DND-41 (cell line): ENCODE measurements around the gene YBX3.

Source experiments
- ATAC-seq: fragments of 200-7000 bp; cut with Tn5 transposase; 3 replicates; pipeline ENCODE4 v1.9.1; 2021; ENCODE audit warnings: low read depth; ENCODE audit not compliant: insufficient read depth
- DNase-seq: peaks from one replicate; pipeline ENCODE4 v3.0.0-alpha.2; 2020
- H2AFZ ChIP-seq: 2 replicates; pipeline ENCODE4 v1.6.0; 2012; ENCODE audit warnings: low read depth, low read length
- H3K27ac ChIP-seq: 2 replicates; pipeline ENCODE4 v1.5.1; 2012; ENCODE audit warnings: low read length, inconsistent platforms
- H3K27me3 ChIP-seq: fragments of 200-600 bp; sonication (generic); 2 replicates; pipeline ENCODE4 v1.6.0; 2012; ENCODE audit warnings: low read length, mild to moderate bottlenecking, inconsistent platforms; ENCODE audit not compliant: insufficient read depth, poor library complexity
- H3K36me3 ChIP-seq: 2 replicates; pipeline ENCODE4 v1.5.1; 2012; ENCODE audit warnings: low read length, inconsistent platforms; ENCODE audit not compliant: insufficient read depth
- H3K4me1 ChIP-seq: 2 replicates; pipeline ENCODE4 v1.5.1; 2012; ENCODE audit warnings: mild to moderate bottlenecking, low read length; ENCODE audit not compliant: insufficient read depth
- H3K4me2 ChIP-seq: 2 replicates; pipeline ENCODE4 v1.6.0; 2012; ENCODE audit warnings: mild to moderate bottlenecking, moderate library complexity, low read length, inconsistent platforms; ENCODE audit not compliant: insufficient read depth
- H3K4me3 ChIP-seq, 2 experiments: fragments of 200-600 bp in 1 of 2; shearing (Covaris generic) in 1 of 2; 2 replicates each; pipeline ENCODE4 v1.5.1; 2012 to 2016; ENCODE audit warnings: inconsistent platforms in 2 of 2, low read length in 2 of 2, mild to moderate bottlenecking in 2 of 2, low read depth in 1 of 2, moderate library complexity in 1 of 2
- H3K79me2 ChIP-seq: 2 replicates; pipeline ENCODE4 v1.6.0; 2012; ENCODE audit warnings: low read length, inconsistent platforms; ENCODE audit not compliant: insufficient read depth
- H3K9ac ChIP-seq: 2 replicates; pipeline ENCODE4 v1.6.0; 2012; ENCODE audit warnings: low read depth, mild to moderate bottlenecking, inconsistent platforms, low read length, moderate library complexity
- H3K9me3 ChIP-seq: 2 replicates; pipeline ENCODE4 v1.5.1; 2012; ENCODE audit warnings: low read length, moderate library complexity, mild to moderate bottlenecking, inconsistent platforms; ENCODE audit not compliant: insufficient read depth, severe bottlenecking
- H4K20me1 ChIP-seq: 2 replicates; pipeline ENCODE4 v1.6.0; 2012; ENCODE audit warnings: low read length; ENCODE audit not compliant: insufficient read depth
- CTCF ChIP-seq: IDR thresholded peaks from 2 replicates; pipeline ENCODE4 v1.5.1; 2012; ENCODE audit warnings: borderline replicate concordance, low read length, moderate library complexity, mild to moderate bottlenecking; ENCODE audit not compliant: poor library complexity, severe bottlenecking; ENCODE audit errors: extremely low read depth
- EZH2 ChIP-seq: IDR thresholded peaks from 3 replicates; pipeline ENCODE4 v1.6.1; 2012; ENCODE audit warnings: borderline replicate concordance, low read depth, mild to moderate bottlenecking, moderate library complexity, low read length, inconsistent platforms; ENCODE audit not compliant: severe bottlenecking

Gene YBX3

GRCh38 chr12:10701843-10702242, 21.3 kb downstream of the YBX3 start:
- Histone ChIP-seq H3K27ac (no peak overlapping the region), H3K36me3 (peaks cover 83% of the 10 kb centered on the region), H3K4me1 (no peaks in the 10 kb centered on the region), H3K4me2 (no peak overlapping the region), H3K9ac (no peak overlapping the region), H3K27me3 (no peaks in the 10 kb centered on the region), H3K9me3 (no peaks in the 10 kb centered on the region), H3K79me2 (no peaks in the 10 kb centered on the region), H4K20me1 (peaks cover 3% of the 10 kb centered on the region; the same call in 1 of the 2 replicates), H3K4me3 (no peak overlapping the region), H2AFZ (no peak overlapping the region)
- DNase-seq (no peak), ATAC-seq (no peak)
- TF ChIP-seq EZH2: no peak
- TF ChIP-seq CTCF: no peak

DNA sequence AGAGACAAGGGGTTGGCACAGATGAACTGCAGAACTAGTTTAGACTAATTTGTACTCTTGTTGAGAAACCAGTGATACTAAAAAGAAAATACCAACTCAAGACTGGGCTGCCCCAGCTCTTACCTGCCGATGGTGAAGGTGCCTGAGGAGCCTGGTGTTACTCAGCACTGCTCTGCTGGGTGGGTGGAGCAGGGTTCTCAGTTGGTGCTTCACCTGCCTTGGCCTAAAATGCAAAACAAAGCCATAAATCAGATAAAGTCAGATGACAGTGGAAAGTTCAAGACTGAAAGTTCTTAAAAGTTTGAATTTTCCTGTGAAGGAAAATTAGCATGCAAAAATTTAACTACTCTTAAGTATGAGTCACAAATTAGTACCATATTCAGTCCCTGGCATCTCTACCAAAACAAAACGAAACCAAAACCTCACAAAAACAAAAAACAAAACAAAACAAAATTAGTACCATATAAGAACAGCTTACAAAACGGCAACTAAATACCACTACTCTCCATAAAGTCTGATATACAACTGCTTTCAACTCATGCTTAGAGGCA, 21.9 kb downstream of the YBX3 start:
- TF ChIP-seq CTCF: no peak
- TF ChIP-seq EZH2: no peak
- Histone ChIP-seq H3K4me1 (no peaks in the 10 kb centered on the region), H3K79me2 (no peaks in the 10 kb centered on the region), H3K9me3 (no peaks in the 10 kb centered on the region), H2AFZ (no peak overlapping the region), H4K20me1 (peaks cover 3% of the 10 kb centered on the region; the same call in 1 of the 2 replicates), H3K27ac (no peak overlapping the region), H3K27me3 (no peaks in the 10 kb centered on the region), H3K9ac (no peak overlapping the region), H3K36me3 (peaks cover 79% of the 10 kb centered on the region), H3K4me2 (no peak overlapping the region), H3K4me3 (no peak overlapping the region)
- DNase-seq (no peak), ATAC-seq (no peak)

GRCh38 chr12:10700581-10700980, 22.5 kb downstream of the YBX3 start:
- Histone ChIP-seq H3K79me2 (no peaks in the 10 kb centered on the region), H3K27ac (no peak overlapping the region), H3K4me2 (no peak overlapping the region), H3K4me1 (no peaks in the 10 kb centered on the region), H3K27me3 (no peaks in the 10 kb centered on the region), H3K36me3 (peaks cover 75% of the 10 kb centered on the region), H3K9ac (no peak overlapping the region), H3K4me3 (no peak overlapping the region), H3K9me3 (no peaks in the 10 kb centered on the region), H4K20me1 (peaks cover 3% of the 10 kb centered on the region; the same call in 1 of the 2 replicates), H2AFZ (no peak overlapping the region)
- TF ChIP-seq EZH2 (no peak), CTCF (no peak)
- no peak for ATAC-seq
- DNase-seq: no peak

GRCh38 chr12:10697862-10698261, 25.3 kb downstream of the YBX3 start:
- no peak overlapping the region for H3K4me3 ChIP-seq
- ATAC-seq (no peak), DNase-seq (no peak)
- H3K36me3 ChIP-seq: peaks cover 52% of the 10 kb centered on the region
- no peaks in the 10 kb centered on the region for H3K79me2 ChIP-seq
- no peak overlapping the region for H3K4me2 ChIP-seq
- 0 out of 2 replicates have a peak, but pooled peaks cover 3% of the 10 kb centered on the region for H4K20me1 ChIP-seq
- no peak overlapping the region for H3K27ac ChIP-seq
- no peaks in the 10 kb centered on the region for H3K4me1 ChIP-seq
- no peaks in the 10 kb centered on the region for H3K9me3 ChIP-seq
- no peaks in the 10 kb centered on the region for H3K27me3 ChIP-seq
- TF ChIP-seq CTCF: no peak
- TF ChIP-seq EZH2: no peak
- no peak overlapping the region for H2AFZ ChIP-seq
- no peak overlapping the region for H3K9ac ChIP-seq
